ENCODE measurements around the gene TTC17.
"Not testable (repeated sequence)": the region's sequence is repeated elsewhere in the genome, so short reads cannot be mapped to it uniquely, and the experiment has no call there.

TTC17 gene

GRCh38 chr11:43341159-43341558 is 17.6 kb upstream of the TTC17 start:
- no peak for TF ChIP-seq CTCF (IDR thresholded peaks at IDR 0.05; ENCODE audit: low read depth, low read length)
- H3K4me3 ChIP-seq (ENCODE audit: low read depth, low read length) = no peak overlapping the region

DNA sequence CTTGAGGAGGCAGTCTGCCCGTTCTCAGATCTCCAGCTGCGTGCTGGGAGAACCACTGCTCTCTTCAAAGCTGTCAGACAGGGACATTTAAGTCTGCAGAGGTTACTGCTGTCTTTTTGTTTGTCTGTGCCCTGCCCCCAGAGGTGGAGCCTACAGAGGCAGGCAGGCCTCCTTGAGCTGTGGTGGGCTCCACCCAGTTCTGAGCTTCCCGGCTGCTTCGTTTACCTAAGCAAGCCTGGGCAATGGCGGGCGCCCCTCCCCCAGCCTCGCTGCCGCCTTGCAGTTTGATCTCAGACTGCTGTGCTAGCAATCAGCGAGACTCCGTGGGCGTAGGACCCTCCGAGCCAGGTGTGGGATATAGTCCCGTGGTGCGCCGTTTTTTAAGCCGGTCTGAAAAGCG is 7.3 kb upstream of the TTC17 start:
- H3K4me3 ChIP-seq (ENCODE audit: low read depth, low read length) = not testable (repeated sequence)

GRCh38 chr11:43354311-43354710 is 4.4 kb upstream of the TTC17 start:
- TF ChIP-seq CTCF (IDR thresholded peaks at IDR 0.05; ENCODE audit: low read depth, low read length) = no peak
- no peak overlapping the region for H3K4me3 ChIP-seq (ENCODE audit: low read depth, low read length)

- no peak for TF ChIP-seq CTCF (IDR thresholded peaks at IDR 0.05; ENCODE audit: low read depth, low read length)
- no peak overlapping the region for H3K4me3 ChIP-seq (ENCODE audit: low read depth, low read length)
Observed at GRCh38 chr11:43356336-43356735, 2.4 kb upstream of the TTC17 start.

GRCh38 chr11:43358279-43358800 is 380 bp upstream of the TTC17 start:
- peak overlapping the region; percentile 94 for H3K4me3 ChIP-seq (ENCODE audit: low read depth, low read length)
- no peak for TF ChIP-seq CTCF (IDR thresholded peaks at IDR 0.05; ENCODE audit: low read depth, low read length)

GRCh38 chr11:43359422-43359818 is 700 bp downstream of the TTC17 start:
- TF ChIP-seq CTCF (IDR thresholded peaks at IDR 0.05; ENCODE audit: low read depth, low read length) = no peak
- peak overlapping the region; percentile 94 for H3K4me3 ChIP-seq (ENCODE audit: low read depth, low read length)

GRCh38 chr11:43360361-43361032 is 1.8 kb downstream of the TTC17 start:
- no peak for TF ChIP-seq CTCF (IDR thresholded peaks at IDR 0.05; ENCODE audit: low read depth, low read length)
- peak overlapping the region; percentile 94 for H3K4me3 ChIP-seq (ENCODE audit: low read depth, low read length)

DNA sequence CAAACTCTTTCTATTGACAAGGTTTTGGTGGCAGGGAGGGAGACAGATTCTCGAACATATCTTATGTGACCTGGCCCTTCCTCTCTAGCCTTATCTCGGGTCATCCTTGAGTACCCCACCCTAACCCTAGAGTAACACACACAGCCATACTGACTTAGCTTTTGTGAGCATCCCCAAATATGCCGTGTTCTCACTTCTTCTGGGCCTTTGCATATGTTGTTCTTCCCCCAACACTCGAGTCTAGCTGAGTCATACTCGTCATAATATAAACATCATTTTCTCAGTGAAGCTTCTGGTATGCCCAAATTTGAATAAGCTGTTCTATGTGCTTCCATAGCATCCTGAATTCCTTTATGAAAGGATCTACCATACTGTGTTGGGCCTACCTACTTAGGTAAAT is 8.0 kb downstream of the TTC17 start:
- no peak overlapping the region for H3K4me3 ChIP-seq (ENCODE audit: low read depth, low read length)
- TF ChIP-seq CTCF (IDR thresholded peaks at IDR 0.05; ENCODE audit: low read depth, low read length) = no peak
